HPDE6-E6E7 (cell line): ENCODE measurements around the gene AACS.
"Not testable (repeated sequence)": the region's sequence is repeated elsewhere in the genome, so short reads cannot be mapped to it uniquely, and the experiment has no call there.

Source experiments
- DNase-seq: peaks from one replicate; pipeline ENCODE4 v3.0.0; 2011; ENCODE audit warnings: missing footprints; ENCODE audit errors: extremely low spot score

The AACS gene

DNA sequence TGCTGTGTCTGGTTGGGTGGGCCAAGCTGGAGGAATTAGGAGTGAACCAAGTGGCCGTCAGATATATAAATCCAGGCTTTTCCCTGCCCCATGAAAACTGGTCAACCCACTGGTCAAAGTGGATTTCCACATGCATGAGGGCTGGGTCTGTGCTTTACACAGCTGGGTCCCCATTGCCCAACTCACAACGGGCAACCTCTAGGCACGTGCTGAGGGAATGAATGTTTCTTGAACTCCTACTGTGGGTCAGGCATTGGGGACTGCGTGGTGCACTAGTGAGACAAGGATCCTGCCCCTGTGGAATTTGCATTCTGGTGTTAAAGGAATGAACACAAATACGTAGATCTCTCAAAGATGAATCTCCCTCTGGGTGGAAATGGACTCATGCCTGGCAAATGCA, 7.5 kb upstream of the AACS start:
- DNase-seq = no peak

DNA sequence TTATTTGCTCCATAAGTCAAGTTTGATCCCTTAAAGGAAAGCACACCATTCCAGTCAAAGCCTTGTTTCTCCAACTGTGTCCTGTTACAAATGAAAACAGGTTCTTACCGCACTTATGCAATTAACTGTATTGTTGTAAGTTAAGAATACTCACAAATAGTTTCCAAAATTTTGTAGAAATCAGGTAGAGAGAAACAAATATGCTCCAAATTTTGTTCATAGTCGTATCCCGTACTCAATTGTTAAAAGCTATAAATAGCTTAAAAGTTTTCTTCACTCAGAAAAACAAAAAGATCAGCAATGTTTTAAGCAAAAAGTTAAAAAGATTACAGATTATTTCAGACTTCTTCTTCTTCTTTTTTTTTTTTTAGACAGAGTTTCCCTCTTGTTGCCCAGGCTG, 4.0 kb upstream of the AACS start:
- no peak for DNase-seq

DNA sequence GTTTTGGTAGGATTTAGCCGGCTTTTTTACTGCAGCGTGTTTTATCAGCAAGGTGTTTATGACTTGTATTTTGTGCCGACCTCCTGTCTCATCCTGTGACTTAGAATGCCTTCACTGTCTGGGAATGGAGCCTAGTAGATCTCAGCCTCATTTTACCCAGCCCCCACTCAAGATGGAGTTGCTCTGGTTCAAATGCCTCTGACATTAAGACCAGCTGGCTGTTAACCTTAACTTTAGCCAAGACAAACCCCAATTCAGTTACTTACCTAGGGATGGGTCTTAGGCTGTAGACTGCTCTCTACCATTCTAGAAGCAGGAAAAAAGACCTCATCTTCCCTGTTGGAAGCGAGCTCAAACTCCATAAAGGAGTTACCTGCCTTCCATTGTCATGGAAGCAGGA, 1.7 kb upstream of the AACS start:
- DNase-seq = not testable (repeated sequence)

GRCh38 chr12:125064492-125064891, 743 bp upstream of the AACS start:
- no peak for DNase-seq

DNA sequence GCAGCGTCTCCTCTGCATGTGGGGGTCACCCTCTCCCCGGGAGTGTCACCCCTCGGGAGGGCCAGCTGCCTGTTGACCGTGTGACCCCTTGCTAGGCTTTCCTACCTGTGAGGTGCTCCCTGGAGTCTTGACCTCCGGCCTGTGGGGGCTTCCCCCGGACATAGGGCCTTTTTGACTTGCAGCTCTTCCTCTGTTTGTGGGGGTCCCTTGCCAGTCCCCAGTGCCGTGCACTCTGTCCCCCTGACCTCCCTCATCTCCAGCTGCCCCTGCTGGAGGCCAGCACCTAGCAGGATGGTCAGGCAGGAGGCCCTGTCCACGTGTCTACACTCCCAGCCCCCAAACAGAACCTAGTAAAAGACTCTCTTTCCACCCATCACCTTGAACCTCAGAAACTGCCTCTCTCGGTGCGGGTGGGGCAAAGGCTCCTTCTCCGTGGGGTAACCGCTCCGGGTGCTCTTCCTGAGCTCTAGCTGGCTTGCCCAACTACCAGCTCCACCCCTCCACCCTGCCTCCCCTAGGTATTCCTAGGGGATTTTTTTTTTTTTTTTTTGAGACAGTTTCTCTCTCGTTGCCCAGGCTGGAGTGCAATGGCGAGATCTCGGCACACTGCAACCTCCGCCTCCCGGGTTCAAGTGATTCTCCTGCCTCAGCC, 810 bp downstream of the AACS start:
- DNase-seq = no peak

- no peak for DNase-seq
Measured at GRCh38 chr12:125068391-125068790, 3.2 kb downstream of the AACS start.

DNA sequence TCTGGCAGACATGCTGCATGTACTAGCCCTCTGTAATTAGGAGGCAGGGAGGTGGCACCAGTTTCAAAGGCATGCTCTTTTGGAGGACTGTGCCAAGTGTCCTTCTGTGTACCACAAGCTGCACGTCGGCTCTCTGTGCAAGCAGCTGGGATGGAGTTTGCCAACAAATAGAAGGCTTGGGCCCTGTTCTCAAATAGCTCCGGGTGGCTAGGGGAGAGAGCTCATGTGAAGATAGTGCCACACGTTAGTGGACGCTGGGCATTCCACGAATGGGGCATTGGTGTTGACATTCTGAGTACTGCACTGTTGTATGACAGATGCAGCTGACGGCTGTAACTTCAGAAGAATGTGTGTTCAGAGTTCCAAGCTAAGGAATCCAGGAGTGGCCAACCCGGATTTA, 4.4 kb downstream of the AACS start:
- no peak for DNase-seq

- DNase-seq = no peak
Measured at GRCh38 chr12:125070112-125070511, 4.9 kb downstream of the AACS start.

DNA sequence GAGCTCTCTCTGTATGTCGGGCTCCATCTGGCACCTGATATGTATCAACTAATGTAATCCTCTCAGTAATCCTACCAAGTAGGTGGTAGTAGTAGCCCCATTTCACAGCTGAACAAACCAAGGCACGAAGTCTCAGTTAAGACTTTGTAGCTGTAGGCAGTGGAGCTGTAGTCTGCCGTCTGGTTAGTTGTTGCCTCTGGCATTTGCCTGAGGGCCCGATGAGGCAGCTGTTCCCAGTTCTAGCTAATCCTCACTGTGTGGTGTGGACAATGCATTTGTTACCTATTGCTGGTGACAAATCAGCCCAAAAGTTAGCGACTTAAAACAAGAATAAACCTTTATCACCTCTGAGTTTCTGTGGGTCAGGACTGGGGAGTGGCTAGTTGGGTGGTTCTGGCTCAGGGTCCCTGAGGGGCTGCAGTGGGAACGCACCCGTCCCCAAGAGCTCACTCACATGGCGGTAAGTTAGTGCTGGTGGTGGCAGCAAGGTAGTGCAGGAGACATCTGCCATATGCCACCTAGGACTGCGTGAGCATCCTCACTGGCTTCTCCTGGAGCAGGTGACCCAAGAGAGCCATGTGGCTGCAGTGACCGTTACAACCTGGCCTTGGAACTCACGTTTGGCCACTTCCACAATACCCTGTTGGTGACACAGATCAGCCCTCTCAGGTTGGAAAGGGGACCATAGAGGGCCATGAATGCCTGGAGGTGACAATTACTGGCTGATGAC, 5.6 kb downstream of the AACS start:
- no peak for DNase-seq

DNA sequence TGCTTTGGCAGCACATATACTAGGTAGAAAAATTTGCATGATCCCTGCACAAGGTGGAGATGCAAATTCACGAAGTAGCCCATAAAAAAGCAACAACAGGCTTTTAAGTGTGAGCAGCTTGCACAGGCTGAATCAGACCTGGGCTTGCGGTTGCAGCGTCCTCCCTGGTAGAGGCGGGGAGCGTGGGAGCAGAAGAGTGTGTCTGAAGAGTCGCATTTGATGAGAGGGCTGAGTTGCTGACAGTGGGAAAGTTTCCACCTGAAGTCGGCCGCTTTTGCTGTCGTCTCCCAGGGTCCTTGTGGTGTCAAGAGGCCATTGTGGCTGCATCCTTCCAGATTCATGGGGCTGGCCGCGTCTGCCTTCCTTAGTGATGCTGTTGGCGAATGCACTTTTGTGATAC, 6.2 kb downstream of the AACS start:
- no peak for DNase-seq

DNA sequence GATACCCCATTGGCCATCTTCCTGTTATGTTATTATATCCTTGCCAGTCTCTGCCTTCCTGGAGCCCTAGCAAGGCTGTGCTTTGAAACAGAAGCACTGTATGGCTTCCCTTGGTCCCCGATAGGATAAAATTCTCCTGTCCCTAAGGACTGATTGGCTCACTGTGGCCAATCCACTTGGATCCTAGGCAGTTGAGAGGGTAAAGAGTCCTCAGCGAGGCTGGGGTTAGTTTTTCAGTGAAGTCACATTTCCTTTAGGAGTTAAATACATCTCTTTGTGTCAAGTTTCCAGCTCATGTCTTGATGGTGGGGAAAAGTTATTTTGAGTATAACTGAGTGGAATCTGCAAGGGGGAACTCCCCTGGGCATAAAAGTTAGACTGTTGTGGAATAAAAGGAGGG, 7.3 kb downstream of the AACS start:
- no peak for DNase-seq

GRCh38 chr12:125074294-125074693, 9.1 kb downstream of the AACS start:
- DNase-seq = not testable (repeated sequence)

DNA sequence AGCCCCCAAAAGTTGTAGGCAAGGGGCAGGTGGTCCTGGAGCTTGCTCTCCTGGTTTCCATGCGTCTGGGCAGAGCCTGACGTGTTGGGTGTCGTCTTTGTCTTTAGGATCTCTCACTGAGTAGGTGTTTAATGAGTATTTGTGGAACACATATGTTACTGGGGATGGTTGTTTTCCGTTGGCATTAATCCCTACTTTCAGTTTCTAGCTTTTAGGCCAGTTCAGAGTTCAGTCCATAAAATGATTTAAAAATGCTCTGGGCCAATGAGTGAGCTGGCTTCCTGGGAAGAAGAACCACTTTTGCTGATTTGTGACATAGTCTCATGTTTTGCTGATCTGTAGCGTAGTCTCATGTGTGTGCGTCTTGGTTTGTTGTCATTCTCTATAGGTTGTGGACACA, 10.9 kb downstream of the AACS start:
- DNase-seq = no peak

DNA sequence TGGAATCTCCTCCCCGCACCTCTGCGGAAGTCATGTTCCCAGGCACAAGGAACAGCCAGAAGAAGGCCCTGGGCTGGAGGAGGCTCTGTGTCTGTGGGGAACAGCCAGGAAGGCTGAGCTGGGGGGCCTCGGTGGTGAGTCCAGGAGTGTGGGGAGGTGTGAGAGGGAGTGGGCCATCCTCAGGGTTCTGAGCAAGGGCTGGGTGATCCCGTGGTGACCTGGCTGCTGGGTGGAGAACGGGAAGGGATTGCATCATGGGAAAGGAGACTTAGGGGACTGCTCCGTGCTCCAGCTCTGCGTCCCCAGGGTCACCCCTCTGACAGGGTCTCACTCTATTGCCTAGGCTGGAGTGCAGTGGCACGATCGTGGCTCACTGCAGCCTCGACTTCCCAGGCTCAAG, 13.8 kb downstream of the AACS start:
- no peak for DNase-seq

DNA sequence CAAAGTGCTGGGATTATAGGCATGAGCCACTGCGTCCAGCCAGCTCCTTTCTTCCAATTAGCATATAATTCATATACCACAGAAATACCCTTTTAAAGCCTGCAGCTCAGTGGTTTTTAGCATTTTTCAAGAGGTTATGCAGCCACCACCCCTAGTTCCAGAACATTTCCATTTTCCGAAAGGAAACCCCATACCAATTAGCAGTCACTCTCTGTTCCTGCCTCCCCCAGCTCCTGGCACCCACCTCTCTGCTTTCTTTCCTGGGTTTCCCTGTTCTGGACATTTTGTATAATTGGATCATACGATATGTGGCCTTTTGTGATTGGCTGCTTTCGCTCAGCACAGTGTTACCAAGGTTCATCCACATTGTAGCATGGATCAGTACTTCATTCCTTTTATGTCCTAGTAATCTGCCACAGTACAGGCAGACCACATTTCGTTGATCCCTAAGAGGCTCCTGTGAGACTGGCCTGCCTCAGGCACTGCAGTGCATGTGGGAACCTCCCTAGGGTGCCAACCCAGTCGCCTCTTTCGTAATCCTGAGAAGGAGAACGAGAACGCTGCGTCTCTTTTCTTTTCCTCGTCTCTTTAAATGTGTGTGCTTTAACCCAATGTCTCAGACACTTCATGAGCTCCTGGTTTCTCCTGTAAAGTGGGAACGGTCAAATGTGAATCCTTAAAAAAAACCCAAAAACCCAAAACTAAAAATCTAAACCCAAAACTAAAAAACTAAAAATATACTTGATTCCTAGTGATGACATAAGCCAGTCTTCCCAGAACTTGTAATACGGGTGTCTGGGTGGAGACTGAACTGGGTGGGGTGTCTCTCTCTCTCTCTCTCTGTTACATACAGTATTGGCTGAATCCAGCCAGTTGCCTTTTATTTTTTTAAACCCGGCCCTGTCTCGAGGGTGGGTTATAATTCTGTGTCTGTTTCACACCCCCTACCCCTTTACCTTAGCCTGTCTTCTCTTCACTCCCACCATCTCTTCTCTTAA, 14.7 kb downstream of the AACS start:
- DNase-seq = no peak

- no peak for DNase-seq
Measured at GRCh38 chr12:125081427-125081826, 16.2 kb downstream of the AACS start.

- DNase-seq = no peak
Measured at GRCh38 chr12:125083072-125083471, 17.8 kb downstream of the AACS start.

GRCh38 chr12:125088199-125088598, 23.0 kb downstream of the AACS start:
- DNase-seq = not testable (repeated sequence)

- no peak for DNase-seq
Measured at GRCh38 chr12:125089083-125089482, 23.8 kb downstream of the AACS start.

DNA sequence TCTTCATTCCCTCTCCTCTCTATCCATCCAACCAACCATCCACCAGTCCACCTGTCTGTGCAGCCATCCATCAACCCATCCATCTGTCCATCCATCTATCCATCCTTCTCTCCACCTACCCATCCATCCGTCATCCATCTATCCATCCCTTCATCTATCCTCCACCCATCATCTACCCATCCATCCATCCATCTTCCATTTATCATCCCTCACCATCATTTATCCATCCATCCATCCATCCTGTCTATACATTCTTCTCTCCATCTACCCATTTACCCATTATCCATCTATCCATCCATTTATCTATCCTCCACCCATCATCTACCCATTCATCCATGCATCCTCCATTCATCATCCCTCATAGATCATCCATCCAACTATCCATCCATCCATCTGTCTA, 24.4 kb downstream of the AACS start:
- no peak for DNase-seq

DNA sequence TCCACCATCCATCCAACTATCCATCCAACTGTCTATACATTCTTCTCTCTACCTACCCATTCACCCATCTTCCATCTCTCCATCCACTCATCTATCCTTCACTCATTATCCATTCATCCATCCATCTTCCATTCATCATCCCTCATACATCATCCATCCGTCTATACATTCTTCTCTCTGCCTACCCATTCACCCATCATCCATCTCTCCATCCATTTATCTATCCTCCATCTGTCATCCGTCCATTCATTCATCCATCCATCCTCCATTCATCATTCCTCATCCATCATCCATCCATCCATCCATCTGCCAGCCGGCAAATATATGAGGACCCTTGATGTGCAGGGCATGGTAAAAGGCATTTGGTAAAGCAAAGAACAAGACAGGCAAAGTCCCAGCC, 25.2 kb downstream of the AACS start:
- DNase-seq = no peak

GRCh38 chr12:125091401-125091800, 26.2 kb downstream of the AACS start:
- DNase-seq = no peak
